ENCODE data around the gene KIF6.

The KIF6 gene

DNA sequence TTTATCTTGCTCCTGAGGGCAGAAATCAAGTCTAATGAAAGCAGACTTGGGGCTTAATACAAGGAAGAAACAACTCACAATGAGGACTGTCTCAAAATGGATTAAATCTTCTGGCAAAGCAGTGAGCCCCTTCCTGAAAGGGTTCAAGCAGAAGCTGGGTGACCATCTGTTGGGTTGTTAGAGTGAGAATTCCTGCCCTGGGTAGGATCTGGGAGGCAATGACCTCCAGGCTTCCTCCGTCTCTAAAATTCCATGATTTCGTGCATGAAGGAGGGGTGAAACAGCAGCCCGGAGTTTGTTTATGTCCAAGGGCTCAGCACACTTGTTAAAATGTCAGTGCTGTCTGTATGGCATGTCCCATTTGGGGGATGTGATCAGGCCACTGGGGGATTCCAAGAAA, 338.7 kb downstream of the KIF6 start (continued):
- no peak for TF ChIP-seq PRDM2 (tag by site-specific recombination; IDR thresholded peaks at IDR 0.05; ENCODE audit: borderline replicate concordance)
- TF ChIP-seq, protein P1, sequence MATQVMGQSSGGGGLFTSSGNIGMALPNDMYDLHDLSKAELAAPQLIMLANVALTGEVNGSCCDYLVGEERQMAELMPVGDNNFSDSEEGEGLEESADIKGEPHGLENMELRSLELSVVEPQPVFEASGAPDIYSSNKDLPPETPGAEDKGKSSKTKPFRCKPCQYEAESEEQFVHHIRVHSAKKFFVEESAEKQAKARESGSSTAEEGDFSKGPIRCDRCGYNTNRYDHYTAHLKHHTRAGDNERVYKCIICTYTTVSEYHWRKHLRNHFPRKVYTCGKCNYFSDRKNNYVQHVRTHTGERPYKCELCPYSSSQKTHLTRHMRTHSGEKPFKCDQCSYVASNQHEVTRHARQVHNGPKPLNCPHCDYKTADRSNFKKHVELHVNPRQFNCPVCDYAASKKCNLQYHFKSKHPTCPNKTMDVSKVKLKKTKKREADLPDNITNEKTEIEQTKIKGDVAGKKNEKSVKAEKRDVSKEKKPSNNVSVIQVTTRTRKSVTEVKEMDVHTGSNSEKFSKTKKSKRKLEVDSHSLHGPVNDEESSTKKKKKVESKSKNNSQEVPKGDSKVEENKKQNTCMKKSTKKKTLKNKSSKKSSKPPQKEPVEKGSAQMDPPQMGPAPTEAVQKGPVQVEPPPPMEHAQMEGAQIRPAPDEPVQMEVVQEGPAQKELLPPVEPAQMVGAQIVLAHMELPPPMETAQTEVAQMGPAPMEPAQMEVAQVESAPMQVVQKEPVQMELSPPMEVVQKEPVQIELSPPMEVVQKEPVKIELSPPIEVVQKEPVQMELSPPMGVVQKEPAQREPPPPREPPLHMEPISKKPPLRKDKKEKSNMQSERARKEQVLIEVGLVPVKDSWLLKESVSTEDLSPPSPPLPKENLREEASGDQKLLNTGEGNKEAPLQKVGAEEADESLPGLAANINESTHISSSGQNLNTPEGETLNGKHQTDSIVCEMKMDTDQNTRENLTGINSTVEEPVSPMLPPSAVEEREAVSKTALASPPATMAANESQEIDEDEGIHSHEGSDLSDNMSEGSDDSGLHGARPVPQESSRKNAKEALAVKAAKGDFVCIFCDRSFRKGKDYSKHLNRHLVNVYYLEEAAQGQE (tag by site-specific recombination; IDR thresholded peaks at IDR 0.05) = no peak
- TF ChIP-seq, protein P2, sequence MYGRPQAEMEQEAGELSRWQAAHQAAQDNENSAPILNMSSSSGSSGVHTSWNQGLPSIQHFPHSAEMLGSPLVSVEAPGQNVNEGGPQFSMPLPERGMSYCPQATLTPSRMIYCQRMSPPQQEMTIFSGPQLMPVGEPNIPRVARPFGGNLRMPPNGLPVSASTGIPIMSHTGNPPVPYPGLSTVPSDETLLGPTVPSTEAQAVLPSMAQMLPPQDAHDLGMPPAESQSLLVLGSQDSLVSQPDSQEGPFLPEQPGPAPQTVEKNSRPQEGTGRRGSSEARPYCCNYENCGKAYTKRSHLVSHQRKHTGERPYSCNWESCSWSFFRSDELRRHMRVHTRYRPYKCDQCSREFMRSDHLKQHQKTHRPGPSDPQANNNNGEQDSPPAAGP (tag by site-specific recombination; IDR thresholded peaks at IDR 0.05) = no peak
- no peak for TF ChIP-seq ZNF521 (tag by site-specific recombination; IDR thresholded peaks at IDR 0.05)
- TF ChIP-seq, protein P3, sequence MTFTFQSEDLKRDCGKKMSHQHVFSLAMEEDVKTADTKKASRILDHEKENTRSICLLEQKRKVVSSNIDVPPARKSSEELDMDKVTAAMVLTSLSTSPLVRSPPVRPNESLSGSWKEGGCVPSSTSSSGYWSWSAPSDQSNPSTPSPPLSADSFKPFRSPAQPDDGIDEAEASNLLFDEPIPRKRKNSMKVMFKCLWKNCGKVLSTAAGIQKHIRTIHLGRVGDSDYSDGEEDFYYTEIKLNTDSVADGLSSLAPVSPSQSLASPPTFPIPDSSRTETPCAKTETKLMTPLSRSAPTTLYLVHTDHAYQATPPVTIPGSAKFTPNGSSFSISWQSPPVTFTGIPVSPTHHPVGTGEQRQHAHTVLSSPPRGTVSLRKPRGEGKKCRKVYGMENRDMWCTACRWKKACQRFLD (tag by site-specific recombination; IDR thresholded peaks at IDR 0.05) = no peak
- TF ChIP-seq ZNF610 (tag by site-specific recombination; IDR thresholded peaks at IDR 0.05; ENCODE audit: borderline replicate concordance) = no peak
- TF ChIP-seq ZNF621 (tag by site-specific recombination; IDR thresholded peaks at IDR 0.05) = no peak
- no peak for TF ChIP-seq ZNF350 (tag by site-specific recombination; IDR thresholded peaks at IDR 0.05)
- no peak for TF ChIP-seq ZNF792 (tag by site-specific recombination; IDR thresholded peaks at IDR 0.05)

- CTCF ChIA-PET = interaction anchor here (0.6 kb wide), 1 partner anchor 1492 kb away, joined by 3 read pairs; no protein-coding TSS in a partner anchor
- H3K36me3 ChIP-seq (ENCODE audit: control insufficient read depth in 2 of 2, insufficient read depth in 1 of 2, low read length in 2 of 2) = no peaks in the 10 kb centered on the region
- H3K4me3 ChIP-seq (ENCODE audit: low read depth, low read length) = no peak overlapping the region
- no peak overlapping the region for H3K27ac ChIP-seq (ENCODE audit: extremely low read depth, low read depth, low read length)
- H3K4me1 ChIP-seq (ENCODE audit: control insufficient read depth, insufficient read depth, low read length) = no peaks in the 10 kb centered on the region
- no peaks in the 10 kb centered on the region for H3K9me3 ChIP-seq (ENCODE audit: control insufficient read depth, insufficient read depth, low read depth, low read length)
- no peak for TF ChIP-seq ZNF513 (tag by site-specific recombination; IDR thresholded peaks at IDR 0.05)
- no peak for TF ChIP-seq ZNF18 (tag by site-specific recombination; IDR thresholded peaks at IDR 0.05)
- POLR2A ChIA-PET = no interaction called here
These were observed 343.6 kb downstream of the KIF6 start for GRCh38 chr6:39381550-39382140.
